ENCODE results near the gene POU2AF1. TPM values are rescaled to one million over a fixed set of nuclear protein-coding genes. Genes with fewer than 3 reads are reported as not detected.
"Not testable (repeated sequence)": the region's sequence is repeated elsewhere in the genome, so short reads cannot be mapped to it uniquely, and the experiment has no call there.

POU2AF1 gene
- total and polyA plus RNA-seq, 4 donors, result 0.21 to 2.0 (median 0.83) TPM

GRCh38 chr11:111322534-111322933 lies 56.5 kb downstream of the POU2AF1 start (continued):
- TF ChIP-seq ZBTB33 (IDR thresholded peaks at IDR 0.05), result no peak
- TF ChIP-seq ATF3 (IDR thresholded peaks at IDR 0.05), result no peak
- no peak for TF ChIP-seq TAF1 (conservative IDR thresholded peaks at IDR 0.05)
- TF ChIP-seq RAD21 (IDR thresholded peaks at IDR 0.05), result no peak
- no peak for TF ChIP-seq HNF4G (IDR thresholded peaks at IDR 0.05)
- TF ChIP-seq EGR1 (IDR thresholded peaks at IDR 0.05; ENCODE audit: low read depth in 2 of 2), result no peak
- no peak for TF ChIP-seq YY1 (IDR thresholded peaks at IDR 0.05)
- TF ChIP-seq, protein P1, sequence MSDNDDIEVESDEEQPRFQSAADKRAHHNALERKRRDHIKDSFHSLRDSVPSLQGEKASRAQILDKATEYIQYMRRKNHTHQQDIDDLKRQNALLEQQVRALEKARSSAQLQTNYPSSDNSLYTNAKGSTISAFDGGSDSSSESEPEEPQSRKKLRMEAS (IDR thresholded peaks at IDR 0.05), result no peak

DNA sequence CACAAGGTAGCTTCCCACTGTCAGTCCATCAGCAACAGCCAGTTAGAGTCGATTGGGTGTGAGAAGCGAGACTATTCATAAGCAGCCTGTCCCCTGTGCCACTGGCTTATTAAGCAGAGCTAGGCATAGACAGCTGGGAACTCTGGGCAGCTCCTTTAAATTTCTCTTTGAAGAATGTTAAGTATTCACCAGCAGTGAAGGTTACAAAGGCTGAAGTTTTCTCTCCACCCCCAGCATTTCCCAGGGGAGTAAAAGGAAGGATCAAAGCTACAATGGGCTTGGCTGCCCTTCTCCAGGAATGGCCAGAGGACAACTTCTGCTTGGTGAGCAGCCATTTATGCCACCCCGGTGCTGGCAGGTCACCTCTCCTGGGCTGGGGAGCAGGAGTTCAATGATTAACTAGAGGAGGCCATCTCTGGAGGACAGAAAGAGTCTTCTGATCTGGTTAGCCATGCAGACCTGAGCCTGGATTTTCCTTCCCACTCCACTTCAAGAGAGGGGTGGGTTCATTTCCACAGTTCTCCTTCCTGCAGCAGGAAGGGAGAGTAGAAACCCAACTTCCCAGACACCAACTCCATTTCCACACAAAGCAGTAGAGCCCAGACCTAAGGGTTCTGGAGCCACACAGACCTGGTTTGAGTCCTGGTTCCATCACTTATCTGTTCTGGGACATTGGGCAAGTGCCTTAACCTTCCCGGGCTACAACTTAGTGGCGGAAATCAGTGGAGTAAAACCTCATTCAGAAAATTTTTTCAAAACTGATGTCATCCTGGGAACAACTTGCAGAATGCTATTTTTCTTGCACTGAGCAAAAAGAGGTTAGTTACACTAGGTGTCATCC lies 58.1 kb downstream of the POU2AF1 start:
- Histone ChIP-seq H3K27me3 (ENCODE audit: control insufficient read depth in 4 of 4, insufficient read depth in 4 of 4, low read length in 3 of 4) (no peaks in the 10 kb centered on the region), H3K27ac (ENCODE audit: low read depth in 1 of 2, low read length in 2 of 2) (no peak overlapping the region), H3K4me3 (ENCODE audit: low read depth in 1 of 3, low read length in 3 of 3) (no peak overlapping the region), H3K9ac (ENCODE audit: low read depth in 1 of 2, low read length in 2 of 2) (no peak overlapping the region), H3K9me3 (ENCODE audit: control insufficient read depth in 4 of 4, low read length in 3 of 4) (no peaks in the 10 kb centered on the region), H3K36me3 (ENCODE audit: control insufficient read depth in 4 of 4, insufficient read depth in 3 of 4, low read depth in 1 of 4, low read length in 3 of 4) (no peaks in the 10 kb centered on the region), H3K4me1 (ENCODE audit: control insufficient read depth in 4 of 4, insufficient read depth in 4 of 4, low read length in 3 of 4) (peaks cover 0 to 13% (median 5%) of the 10 kb centered on the region in 4 donors)
- 66% methylated on average over 5 of the region's 5 CpGs for WGBS
- peak in 1 of 2 donors; percentile 28 for TF ChIP-seq GABPA (IDR thresholded peaks at IDR 0.05 in 1 of 2, conservative IDR thresholded peaks at IDR 0.05 in 1 of 2)
- no peak for TF ChIP-seq ZBTB33 (IDR thresholded peaks at IDR 0.05)
- TF ChIP-seq YY1 (IDR thresholded peaks at IDR 0.05), result peak; percentile 94
- peak; percentile 15 for TF ChIP-seq NR2F2 (IDR thresholded peaks at IDR 0.05)
- peak in 1 of 2 donors; percentile 31 for TF ChIP-seq RAD21 (IDR thresholded peaks at IDR 0.05)
- TF ChIP-seq RXRA (IDR thresholded peaks at IDR 0.05), result peak; percentile 55 to 62
- no peak for TF ChIP-seq FOXA2 (IDR thresholded peaks at IDR 0.05)
- no peak for TF ChIP-seq TAF1 (conservative IDR thresholded peaks at IDR 0.05)
- TF ChIP-seq EGR1 (IDR thresholded peaks at IDR 0.05; ENCODE audit: low read depth in 2 of 2), result no peak
- TF ChIP-seq ATF3 (IDR thresholded peaks at IDR 0.05), result no peak
- TF ChIP-seq HNF4A (conservative IDR thresholded peaks at IDR 0.05), result peak; percentile 54 to 65
- TF ChIP-seq SP1 (IDR thresholded peaks at IDR 0.05), result peak; percentile 52
- no peak for DNase-seq (ENCODE audit: low spot score)

DNA sequence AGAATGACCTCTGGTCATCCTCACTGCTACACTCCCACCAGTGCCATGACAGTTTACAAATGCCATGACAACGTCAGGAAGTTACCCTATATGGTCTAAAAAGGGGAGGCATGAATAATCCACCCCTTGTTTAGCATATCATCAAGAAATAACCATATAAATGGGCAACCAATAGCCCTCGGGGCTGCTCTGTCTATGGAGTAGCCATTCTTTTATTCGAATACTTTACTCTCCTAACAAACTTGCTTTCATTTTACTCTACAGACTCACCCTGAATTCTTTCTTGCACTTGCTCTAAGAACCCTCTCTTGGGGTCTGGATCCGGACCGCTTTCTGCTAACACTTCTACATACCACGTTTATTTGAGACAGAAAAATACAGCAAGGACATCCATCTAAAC lies 58.9 kb downstream of the POU2AF1 start:
- not testable (repeated sequence) for H3K4me3 ChIP-seq (ENCODE audit: low read depth in 1 of 3, low read length in 3 of 3); DNase-seq (ENCODE audit: low spot score); H3K27ac ChIP-seq (ENCODE audit: low read depth in 1 of 2, low read length in 2 of 2); H3K9ac ChIP-seq (ENCODE audit: low read depth in 1 of 2, low read length in 2 of 2); H3K36me3 ChIP-seq (ENCODE audit: control insufficient read depth in 4 of 4, insufficient read depth in 3 of 4, low read depth in 1 of 4, low read length in 3 of 4); H3K27me3 ChIP-seq (ENCODE audit: control insufficient read depth in 4 of 4, insufficient read depth in 4 of 4, low read length in 3 of 4); H3K9me3 ChIP-seq (ENCODE audit: control insufficient read depth in 4 of 4, low read length in 3 of 4)
- whole genome bisulfite sequencing, result 88% methylated on average over 6 of the region's 6 CpGs
- H3K4me1 ChIP-seq (ENCODE audit: control insufficient read depth in 4 of 4, insufficient read depth in 4 of 4, low read length in 3 of 4), result peaks cover 0 to 13% (median 5%) of the 10 kb centered on the region in 4 donors

Measured in liver (tissue), 9 donors.